GM19452 (cell line): ENCODE results near the gene OR10H4.
"Not testable (repeated sequence)": the region's sequence is repeated elsewhere in the genome, so short reads cannot be mapped to it uniquely, and the experiment has no call there.

Experiments
- ATAC-seq: cut with Tn5 transposase; IDR thresholded peaks from one replicate; pipeline ENCODE4 v1.9.1; 2021; ENCODE audit not compliant: unreplicated experiment

The OR10H4 gene

DNA sequence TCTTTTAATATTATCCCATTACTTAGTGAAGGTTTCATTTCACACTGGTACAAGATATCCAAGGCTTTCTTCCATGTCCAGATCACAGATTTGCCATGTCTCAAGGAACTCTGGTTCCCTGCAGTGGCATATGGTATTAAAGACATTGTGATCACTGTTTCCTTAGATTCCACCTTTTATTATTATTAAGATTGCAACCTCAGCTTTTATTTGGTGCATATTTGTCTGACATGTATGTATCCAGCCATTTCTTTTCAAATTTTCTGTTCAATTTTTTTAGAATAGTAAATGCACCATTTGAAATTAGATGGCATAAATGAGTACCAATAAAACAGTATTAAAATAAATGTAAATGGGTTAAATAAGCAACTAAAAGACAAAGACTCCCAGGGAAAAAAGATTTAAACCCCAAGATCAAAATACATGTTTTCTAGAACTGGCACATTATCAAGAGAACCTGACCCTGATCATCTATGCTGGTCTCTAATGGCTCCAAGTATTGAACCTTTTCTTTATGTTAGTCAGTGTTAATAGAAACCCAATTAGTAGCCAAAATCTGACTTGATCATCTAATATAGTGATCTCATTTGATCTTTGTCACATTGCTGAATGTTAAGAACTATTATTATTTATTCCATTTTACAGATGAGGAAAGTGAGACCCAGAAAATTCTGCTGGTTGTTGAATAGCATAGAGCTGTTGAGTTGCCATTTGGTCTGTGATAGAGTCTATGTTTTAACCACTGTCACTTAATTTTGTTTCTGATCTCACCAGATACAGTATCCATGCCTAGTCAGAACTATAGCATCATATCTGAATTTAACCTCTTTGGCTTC lies at the start of gene OR10H4:
TSS of gene OR10H4 (plus strand) at position 786 of the 836 bp plus-strand sequence. CDS start at position 786, 0 bp downstream.
- no peak for ATAC-seq

GRCh38 chr19:15899561-15899960 lies 49.2 kb upstream of the OR10H4 start:
- not testable (repeated sequence) for ATAC-seq

DNA sequence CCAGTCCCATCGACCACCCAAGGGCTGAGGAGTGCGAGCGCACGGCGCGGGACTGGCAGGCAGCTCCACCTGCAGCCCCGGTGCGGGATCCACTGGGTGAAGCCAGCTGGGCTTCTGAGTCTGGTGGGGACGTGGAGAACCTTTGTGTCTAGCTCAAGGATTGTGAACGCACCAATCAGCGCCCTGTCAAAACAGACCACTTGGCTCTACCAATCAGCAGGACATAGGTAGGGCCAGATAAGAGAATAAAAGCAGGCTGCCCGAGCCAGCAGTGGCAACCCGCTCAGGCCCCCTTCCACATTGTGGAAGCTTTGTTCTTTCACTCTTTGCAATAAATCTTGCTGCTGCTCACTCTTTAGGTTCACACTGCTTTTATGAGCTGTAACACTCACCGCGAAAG lies 48.8 kb upstream of the OR10H4 start:
- ATAC-seq = not testable (repeated sequence)

DNA sequence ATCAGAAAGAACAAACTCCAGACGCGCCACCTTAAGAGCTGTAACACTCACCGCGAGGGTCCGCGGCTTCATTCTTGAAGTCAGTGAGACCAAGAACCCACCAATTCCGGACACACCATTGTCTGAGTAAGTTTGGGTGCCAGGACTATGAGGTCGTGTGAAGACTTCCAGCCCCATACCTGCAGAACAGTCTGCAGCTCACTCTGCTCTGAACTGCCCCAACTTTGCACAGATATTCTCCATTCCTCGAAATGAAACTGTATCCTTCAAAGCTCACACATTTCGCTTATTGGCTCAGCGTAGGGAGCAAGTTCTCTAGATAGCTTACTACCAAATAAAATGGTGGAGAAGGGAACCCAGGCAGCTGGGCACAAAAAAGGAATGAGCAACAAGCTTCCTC lies 48.3 kb upstream of the OR10H4 start:
- ATAC-seq = no peak

- ATAC-seq = no peak
Measured at GRCh38 chr19:15902254-15902653, 46.6 kb upstream of the OR10H4 start.

GRCh38 chr19:15902898-15903297 lies 45.9 kb upstream of the OR10H4 start:
- ATAC-seq = not testable (repeated sequence)

GRCh38 chr19:15905026-15905425 lies 43.8 kb upstream of the OR10H4 start:
- no peak for ATAC-seq

GRCh38 chr19:15911599-15912235 lies 37.1 kb upstream of the OR10H4 start:
- no peak for ATAC-seq

- no peak for ATAC-seq
Measured at GRCh38 chr19:15913384-15913783, 35.4 kb upstream of the OR10H4 start.

DNA sequence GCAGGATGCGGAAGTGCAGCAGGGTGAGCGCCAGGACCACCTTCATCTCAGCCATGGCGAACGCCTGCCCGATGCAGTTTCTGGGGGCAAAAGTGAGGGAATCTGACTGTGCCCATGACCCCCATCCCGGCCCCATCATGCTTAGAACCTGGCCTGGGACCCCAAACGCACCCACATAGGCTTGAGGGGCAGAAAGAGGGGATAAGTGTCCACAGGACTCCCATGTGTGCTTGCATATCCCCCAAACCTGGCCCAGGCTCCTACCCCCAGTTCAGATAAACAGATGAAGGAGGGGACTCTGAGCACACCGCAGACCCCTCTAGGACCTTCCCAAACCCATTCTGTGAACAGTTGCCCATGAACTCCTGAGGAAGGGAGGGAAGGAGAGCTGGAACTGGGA lies 35.0 kb upstream of the OR10H4 start:
- no peak for ATAC-seq

- no peak for ATAC-seq
Measured at GRCh38 chr19:15915109-15915508, 33.7 kb upstream of the OR10H4 start.

DNA sequence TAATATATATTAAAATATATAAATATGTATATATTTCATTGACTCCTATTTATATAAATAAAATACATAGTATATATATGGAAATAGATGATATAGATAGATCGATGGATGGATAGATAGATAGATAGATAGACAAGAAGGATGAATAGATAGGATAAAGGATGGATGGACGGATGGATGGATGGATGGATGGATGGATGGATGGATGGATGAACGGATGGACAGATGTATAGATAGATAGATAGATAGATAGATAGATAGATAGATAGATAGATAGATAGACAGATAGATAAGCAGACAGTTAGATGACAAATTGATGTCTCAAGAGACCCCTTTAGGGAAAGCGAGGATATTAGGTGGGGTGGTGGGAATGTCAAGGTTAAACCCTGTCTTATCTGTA lies 29.6 kb upstream of the OR10H4 start:
- ATAC-seq = no peak

DNA sequence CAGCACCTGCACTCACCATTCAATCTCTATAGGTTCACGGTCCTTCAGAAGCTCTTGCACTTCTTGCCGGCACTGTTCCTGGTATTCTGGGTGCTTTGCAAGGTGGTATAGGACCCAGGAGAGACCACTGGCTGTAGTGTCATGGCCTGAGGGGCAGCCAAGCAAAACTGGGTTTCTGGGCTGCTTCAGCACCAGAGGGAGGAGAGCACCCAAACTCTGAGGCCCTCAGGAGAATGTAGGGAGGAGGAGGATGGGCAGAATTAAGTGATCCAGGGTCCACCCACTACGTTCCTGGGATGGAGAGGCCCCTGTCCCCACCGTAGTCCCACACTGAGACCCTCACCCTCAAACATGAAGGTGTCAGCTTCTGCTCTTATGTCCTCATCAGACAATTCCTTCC lies 26.8 kb upstream of the OR10H4 start:
- no peak for ATAC-seq

DNA sequence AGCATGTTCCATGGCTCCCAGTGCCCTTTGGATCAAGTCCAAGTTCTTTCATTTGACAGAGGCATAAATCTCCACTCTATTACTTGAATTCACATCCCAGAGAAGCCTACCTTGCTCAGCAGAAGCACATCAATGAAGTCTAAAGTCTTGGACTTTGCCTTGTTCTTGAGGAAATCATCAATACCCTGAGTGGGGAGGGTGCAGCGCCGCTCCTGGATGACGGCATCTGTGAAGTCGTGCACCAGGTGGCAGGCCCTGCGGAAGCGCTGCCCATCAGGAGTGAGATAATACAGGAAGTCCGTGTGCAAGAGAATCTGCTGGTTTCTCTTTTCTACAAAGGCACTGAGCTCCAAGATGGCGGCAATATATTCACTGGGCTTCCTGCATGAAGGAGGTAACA lies 25.1 kb upstream of the OR10H4 start:
- ATAC-seq = no peak

- ATAC-seq = no peak
Measured at GRCh38 chr19:15926484-15926883, 22.3 kb upstream of the OR10H4 start.

- no peak for ATAC-seq
Measured at GRCh38 chr19:15928321-15928720, 20.5 kb upstream of the OR10H4 start.

DNA sequence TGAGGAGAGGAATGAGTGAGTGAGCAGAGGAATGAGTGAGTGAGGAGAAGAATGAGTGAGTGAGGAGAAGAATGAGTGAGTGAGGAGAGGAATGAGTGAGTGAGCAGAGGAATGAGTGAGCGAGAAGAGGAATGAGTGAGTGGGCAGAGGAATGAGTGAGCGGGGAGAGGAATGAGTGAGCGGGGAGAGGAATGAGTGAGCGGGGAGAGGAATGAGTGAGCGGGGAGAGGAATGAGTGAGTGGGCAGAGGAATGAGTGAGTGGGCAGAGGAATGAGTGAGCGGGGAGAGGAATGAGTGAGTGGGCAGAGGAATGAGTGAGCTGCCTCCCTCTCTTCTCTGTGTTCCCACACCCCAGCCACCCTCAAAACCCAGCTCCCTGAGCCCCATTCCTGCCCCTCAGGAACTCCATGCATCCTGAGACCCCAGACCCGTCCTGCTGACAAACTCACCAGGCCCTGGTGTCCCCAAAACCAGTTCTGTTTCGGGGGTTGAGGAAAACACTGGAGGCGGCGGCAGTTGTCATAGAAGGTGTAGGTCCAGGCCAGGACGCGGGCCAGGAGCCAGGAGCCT lies 15.0 kb upstream of the OR10H4 start:
- not testable (repeated sequence) for ATAC-seq

DNA sequence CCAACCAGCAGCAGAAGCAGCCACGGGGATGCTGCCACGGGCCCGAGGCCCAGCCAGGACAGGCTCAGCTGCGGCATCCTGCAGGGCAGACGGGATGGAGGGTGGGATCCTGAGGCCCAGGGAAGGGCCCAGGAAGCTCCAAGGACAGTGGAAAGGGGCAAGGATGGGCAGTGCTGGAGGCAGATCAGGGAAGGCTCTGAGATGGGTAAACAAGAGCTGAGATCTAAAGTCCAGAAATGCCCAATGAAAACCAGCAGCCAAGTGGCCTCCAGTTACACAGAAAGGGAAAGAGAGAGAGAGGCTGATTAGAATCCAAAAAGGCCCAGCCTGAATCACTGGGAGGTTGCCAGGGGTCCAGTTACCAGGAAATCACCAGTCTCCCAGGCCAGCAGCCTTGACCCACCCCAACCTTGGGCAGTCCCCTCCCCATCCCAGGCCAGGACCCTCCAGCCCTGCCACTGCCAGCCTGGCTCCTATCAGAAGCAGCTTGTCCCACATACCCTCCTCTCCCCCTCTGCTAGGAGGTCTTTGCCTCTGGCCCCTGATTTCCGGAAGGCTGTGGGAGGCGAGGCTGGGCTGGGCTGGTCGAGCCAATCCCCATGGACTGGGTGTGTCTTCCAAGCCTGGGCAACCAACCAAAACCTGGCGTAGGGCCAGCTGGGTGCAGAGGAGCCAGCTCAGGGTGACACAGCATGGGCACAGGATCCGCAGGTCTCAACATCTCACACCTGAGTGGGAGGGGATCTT lies 14.3 kb upstream of the OR10H4 start, which contains the start of gene CYP4F11:
TSS of gene CYP4F11 (minus strand) at position 198 of the 747 bp plus-strand sequence. CDS start at position 77, 121 bp downstream.
- no peak for ATAC-seq

DNA sequence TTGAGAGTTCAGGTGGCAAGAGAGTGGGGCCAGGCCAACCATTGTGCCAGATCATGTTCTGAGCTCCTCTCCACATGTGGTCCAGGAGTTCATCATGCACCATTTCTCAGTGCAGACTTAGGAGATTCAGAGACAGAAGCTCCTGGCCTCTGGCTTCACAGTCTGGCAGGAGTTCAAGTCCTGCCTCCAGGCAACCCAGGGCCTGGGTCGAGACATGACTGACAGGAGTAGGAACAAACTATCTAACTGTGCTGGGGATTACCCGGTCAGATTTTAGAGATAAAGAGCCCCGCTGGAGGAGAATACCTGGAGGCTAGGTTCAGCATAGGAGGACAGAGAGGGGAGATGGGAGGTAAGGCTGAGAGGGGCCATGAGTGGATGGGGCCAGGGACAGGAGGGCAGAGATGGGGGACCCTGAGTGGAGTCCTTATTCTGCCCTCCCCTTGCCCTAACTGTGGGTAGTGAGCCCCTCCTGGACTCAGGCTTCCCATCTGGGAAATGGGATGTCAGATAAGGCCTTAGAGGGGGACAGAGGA lies 13.6 kb upstream of the OR10H4 start:
- ATAC-seq = no peak

- no peak for ATAC-seq
Measured at GRCh38 chr19:15936173-15936572, 12.6 kb upstream of the OR10H4 start.

DNA sequence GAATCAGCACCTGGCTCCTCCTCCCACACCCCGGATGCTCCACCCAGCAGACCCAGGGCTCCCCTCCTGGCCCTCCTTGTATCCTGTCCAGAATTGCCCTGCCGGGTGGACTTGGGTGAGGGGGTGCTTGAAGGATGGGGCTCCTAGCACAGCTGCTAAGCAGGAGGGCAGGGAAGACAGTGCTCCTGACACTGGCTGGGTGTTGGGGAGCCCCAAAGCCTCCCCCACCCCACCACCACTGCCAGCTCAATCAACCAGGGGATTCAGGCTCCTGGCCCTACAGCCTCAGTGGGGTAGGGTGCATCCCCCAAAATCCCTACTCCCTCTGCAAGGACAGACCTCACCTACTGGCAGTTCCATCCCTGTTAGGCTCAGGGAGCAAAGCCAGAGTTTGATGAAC lies 11.9 kb upstream of the OR10H4 start:
- ATAC-seq = no peak
